Mesothelial cell of epicardium (in vitro differentiated cells): ENCODE measurements around the gene MYRIP. TPM values are rescaled to one million over a fixed set of nuclear protein-coding genes. Genes with fewer than 3 reads are reported as not detected.
"Not testable (repeated sequence)": the region's sequence is repeated elsewhere in the genome, so short reads cannot be mapped to it uniquely, and the experiment has no call there.

ENCODE experiments used
- DNase-seq, 2 experiments: peaks; one replicate each; pipeline ENCODE4 v3.0.0; 2021; ENCODE audit warnings: low spot score in 2 of 2; ENCODE audit not compliant: unreplicated experiment in 2 of 2
- H3K27ac Mint-ChIP-seq: 2 replicates; pipeline ENCODE4 v1.8.0; 2021; ENCODE audit warnings: mixed read lengths
- H3K27me3 Mint-ChIP-seq: 2 replicates; pipeline ENCODE4 v1.8.0; 2021; ENCODE audit warnings: low read depth, mixed read lengths
- H3K36me3 Mint-ChIP-seq: 2 replicates; pipeline ENCODE4 v1.8.0; 2021; ENCODE audit warnings: mixed read lengths
- H3K4me1 Mint-ChIP-seq: 2 replicates; pipeline ENCODE4 v1.8.0; 2021; ENCODE audit warnings: mixed read lengths
- H3K4me3 Mint-ChIP-seq: 2 replicates; pipeline ENCODE4 v1.8.0; 2021; ENCODE audit warnings: mild to moderate bottlenecking, moderate library complexity, mixed read lengths
- H3K9me3 Mint-ChIP-seq: 2 replicates; pipeline ENCODE4 v1.8.0; 2021; ENCODE audit warnings: mixed read lengths
- CTCF ChIP-seq: fragments of 200-600 bp; sonication (generic); IDR thresholded peaks from one replicate; pipeline ENCODE4 v1.5.0; 2021; ENCODE audit warnings: antibody characterized with exemption; ENCODE audit not compliant: unreplicated experiment
- total RNA-seq: library from RNA; stranded (reverse); gene quantifications from 3 replicates; pipeline ENCODE4 v1.2.1, GENCODE V29; 2021

Gene MYRIP
- total RNA-seq, 1 donor from 2014 or later, result 0.63 TPM

DNA sequence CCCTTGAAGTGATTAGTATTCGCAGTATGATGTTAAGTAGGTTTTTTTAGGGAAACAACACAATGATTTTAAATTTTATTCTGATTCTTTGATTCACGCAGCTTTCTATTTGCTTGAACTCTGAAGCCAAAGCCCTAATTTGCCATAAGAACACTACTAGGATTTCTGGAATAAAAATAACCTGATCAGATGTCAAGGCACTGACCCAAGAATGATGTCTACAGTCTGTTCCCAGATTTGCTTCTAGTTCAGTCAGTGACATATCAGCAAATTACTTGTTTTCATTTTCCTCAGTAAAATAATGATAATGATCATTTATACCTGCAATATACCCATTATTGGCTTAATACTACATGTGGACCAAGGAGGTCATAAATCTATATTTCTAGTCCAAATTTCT lies 320.6 kb downstream of the MYRIP start:
- no peaks in the 10 kb centered on the region for H3K4me1 Mint-ChIP-seq
- peaks cover 16% of the 10 kb centered on the region for H3K9me3 Mint-ChIP-seq
- no peak overlapping the region for H3K4me3 Mint-ChIP-seq
- peaks cover 6% of the 10 kb centered on the region for H3K27me3 Mint-ChIP-seq
- H3K27ac Mint-ChIP-seq, result no peak overlapping the region
- no peak for DNase-seq
- no peak for TF ChIP-seq CTCF
- H3K36me3 Mint-ChIP-seq, result no peaks in the 10 kb centered on the region

DNA sequence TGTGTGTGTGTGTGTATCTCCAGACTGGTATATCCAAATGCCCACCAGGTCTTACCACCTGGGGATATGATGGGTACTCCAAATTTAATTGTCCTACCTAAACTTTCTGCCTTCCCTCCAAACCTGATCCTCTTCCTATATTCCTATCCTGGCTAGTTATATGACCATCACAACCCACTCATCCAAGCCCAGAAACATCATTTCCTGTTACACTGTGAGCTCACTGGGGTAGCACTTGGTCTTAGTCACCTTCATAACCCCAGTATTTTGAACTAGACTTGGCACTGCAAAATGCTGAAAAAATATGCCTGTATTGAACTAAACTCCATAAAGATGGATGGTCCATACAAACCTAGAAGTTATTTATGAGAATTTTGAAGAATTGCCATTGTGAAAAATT lies 321.3 kb downstream of the MYRIP start:
- Mint-ChIP-seq H3K9me3 (peaks cover 21% of the 10 kb centered on the region), H3K27me3 (peaks cover 3% of the 10 kb centered on the region), H3K36me3 (no peaks in the 10 kb centered on the region), H3K4me3 (no peak overlapping the region), H3K4me1 (no peaks in the 10 kb centered on the region), H3K27ac (no peak overlapping the region)
- no peak for TF ChIP-seq CTCF
- DNase-seq, result no peak

DNA sequence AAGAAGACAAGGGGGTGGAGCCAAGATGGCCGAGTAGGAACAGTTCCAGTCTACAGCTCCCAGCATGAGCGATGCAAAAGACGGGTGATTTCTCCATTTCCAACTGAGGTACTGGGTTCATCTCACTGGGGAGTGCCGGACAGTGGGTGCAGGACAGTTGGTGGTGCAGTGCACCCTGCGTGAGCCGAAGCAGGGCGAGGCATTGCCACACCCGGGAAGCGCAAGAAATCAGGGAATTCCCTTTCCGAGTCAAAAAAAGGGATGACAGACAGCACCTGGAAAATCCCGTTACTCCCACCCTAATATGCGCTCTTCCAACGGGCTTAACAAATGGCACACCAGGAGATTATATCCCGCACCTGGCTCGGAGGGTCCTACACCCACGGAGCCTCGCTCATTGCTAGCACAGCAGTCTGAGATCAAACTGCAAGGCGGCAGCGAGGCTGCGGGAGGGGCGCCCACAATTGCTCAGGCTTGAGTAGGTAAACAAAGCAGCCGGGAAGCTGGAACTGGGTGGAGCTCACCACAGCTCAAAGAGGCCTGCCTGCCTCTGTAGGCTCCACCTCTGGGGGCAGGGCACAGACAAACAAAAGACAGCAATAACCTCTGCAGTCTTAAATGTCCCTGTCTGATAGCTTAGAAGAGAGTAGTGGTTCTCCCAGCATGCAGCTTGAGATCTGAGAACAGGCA lies 324.6 kb downstream of the MYRIP start:
- H3K27me3 Mint-ChIP-seq, H3K27ac Mint-ChIP-seq, H3K36me3 Mint-ChIP-seq, H3K4me3 Mint-ChIP-seq, H3K4me1 Mint-ChIP-seq, DNase-seq: not testable (repeated sequence)
- peaks cover 30% of the 10 kb centered on the region for H3K9me3 Mint-ChIP-seq

DNA sequence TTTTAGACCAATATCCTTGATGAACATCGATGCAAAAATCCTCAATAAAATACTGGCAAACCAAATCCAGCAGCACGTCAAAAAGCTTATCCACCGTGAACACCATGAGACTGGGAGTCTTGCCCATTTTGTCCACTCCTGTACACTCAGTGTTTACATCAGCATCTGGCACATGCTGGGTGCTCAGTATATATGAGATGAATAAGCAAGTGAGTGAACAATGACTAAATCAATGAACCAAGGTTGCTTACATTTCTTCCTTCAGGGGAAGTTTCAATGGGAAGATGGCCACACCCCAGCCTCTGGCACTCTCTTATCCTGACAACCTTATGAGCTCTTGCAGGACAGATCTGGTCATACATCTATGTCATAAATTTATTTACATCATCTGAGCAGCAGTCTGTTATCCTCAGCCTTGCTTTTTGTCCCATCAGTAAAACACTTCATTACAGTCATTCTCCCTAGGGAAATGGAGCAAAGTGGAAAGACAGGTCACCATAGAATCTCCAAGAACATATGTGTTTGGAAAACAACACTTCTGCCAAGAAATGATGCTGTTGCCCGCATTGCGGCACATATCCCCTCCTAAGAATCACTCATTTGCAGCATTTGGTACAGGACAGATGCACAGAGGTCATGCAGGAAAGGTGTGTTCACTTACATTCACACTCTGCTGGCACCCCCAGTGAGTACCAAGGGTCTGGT lies 328.3 kb downstream of the MYRIP start:
- DNase-seq, result no peak
- H3K9me3 Mint-ChIP-seq, result peaks cover 43% of the 10 kb centered on the region
- no peak for TF ChIP-seq CTCF

DNA sequence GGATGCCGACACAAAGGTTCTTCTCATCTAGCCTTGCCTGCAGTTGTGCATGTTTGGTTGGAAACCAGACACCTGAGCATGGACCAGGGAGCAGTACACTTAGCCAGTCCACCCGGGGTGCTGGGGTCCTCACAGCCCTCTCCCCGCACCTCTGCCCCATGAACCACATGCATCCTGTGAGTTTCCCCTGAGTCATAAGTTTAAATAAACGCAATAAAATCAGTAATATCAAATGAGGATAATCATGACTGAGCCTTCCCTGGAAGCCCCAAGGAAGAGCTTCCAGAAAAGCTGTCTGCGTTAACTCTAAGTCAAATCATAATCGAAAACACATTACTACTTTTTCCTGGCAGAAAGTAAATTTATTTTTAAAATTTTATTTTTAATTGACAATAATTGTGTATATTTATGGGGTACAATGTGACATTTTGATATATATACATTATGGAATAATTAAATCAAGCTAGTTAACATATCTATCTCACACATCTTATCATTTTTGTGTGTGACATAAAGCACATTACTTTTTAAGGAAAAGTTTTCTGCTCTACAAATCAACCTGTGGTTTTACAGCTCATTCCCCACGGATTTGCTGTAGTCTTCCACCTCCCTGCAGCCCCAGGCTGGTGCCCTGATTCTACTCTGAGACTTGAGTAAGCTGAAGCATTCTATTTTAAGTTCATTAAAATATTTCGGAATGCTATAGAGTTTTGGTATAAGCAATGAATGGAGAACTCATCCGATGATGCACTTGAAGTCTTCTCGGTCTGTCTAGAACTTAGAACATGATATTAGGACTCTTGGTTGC lies 334.1 kb downstream of the MYRIP start:
- H3K9me3 Mint-ChIP-seq, result peaks cover 23% of the 10 kb centered on the region
- DNase-seq, result no peak
- H3K4me1 Mint-ChIP-seq, result no peaks in the 10 kb centered on the region
- H3K4me3 Mint-ChIP-seq, result no peak overlapping the region
- no peak overlapping the region for H3K27ac Mint-ChIP-seq
- H3K27me3 Mint-ChIP-seq, result peaks cover 23% of the 10 kb centered on the region
- H3K36me3 Mint-ChIP-seq, result no peaks in the 10 kb centered on the region
- TF ChIP-seq CTCF, result no peak

More for the DNA sequence above, 328.3 kb downstream of the MYRIP start:
- Mint-ChIP-seq H3K27ac (no peak overlapping the region), H3K27me3 (no peaks in the 10 kb centered on the region), H3K4me3 (no peak overlapping the region), H3K36me3 (no peaks in the 10 kb centered on the region), H3K4me1 (no peaks in the 10 kb centered on the region)

DNA sequence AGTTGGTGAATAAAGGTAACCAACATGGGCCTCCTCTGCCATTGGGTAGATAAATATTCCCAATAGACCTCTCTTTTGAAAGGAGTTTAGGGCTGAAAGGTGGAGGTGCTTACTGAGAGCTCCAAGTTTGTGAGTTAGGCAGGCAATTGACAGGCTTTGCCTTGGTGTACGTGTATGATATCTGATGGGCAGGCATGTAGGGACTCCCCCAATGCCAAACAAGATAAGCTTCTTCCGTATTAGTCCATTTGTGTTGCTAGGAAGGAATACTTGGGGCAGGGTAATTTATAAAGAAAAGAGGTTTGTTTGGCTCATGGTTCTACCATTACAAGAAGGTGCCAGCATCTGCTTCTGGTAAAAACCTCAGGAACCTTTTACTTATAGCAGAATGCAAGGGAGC lies 339.4 kb downstream of the MYRIP start:
- H3K27me3 Mint-ChIP-seq, result peaks cover 29% of the 10 kb centered on the region
- no peak for TF ChIP-seq CTCF
- no peak overlapping the region for H3K27ac Mint-ChIP-seq
- no peaks in the 10 kb centered on the region for H3K4me1 Mint-ChIP-seq
- DNase-seq, result no peak
- H3K36me3 Mint-ChIP-seq, result no peaks in the 10 kb centered on the region
- no peaks in the 10 kb centered on the region for H3K9me3 Mint-ChIP-seq
- H3K4me3 Mint-ChIP-seq, result no peak overlapping the region
